GM13977 (cell line): Measurements from ENCODE around the gene RHEX.

Experiments
- DNase-seq: peaks from one replicate; pipeline ENCODE4 v3.0.0; 2012; ENCODE audit warnings: low spot score
- CTCF ChIP-seq: IDR thresholded peaks from 2 replicates; pipeline ENCODE4 v1.5.1; 2012; ENCODE audit warnings: mild to moderate bottlenecking, control low read depth; ENCODE audit not compliant: insufficient read depth; ENCODE audit errors: extremely low read depth, missing control alignments
- in situ Hi-C: fragments of 300-500 bp; cut with MboI; formaldehyde crosslinking; loops from one replicate; pipeline ENCODE4 v1.12.0; 2022; ENCODE audit warnings: low sequenced_read_pairs, low pct_unique_long_range_greater_than_20kb, mixed read lengths, inconsistent platforms; ENCODE audit not compliant: unreplicated experiment

The RHEX gene

GRCh38 chr1:206110161-206110560, 57.2 kb downstream of the RHEX start:
- DNase-seq, result no peak
- TF ChIP-seq CTCF, result no peak
- in situ Hi-C loops, result loop anchor here (25.0 kb wide), 1 partner anchor 323 kb away; the partner anchor contains the start of gene RAB29

GRCh38 chr1:206110820-206111219, 57.8 kb downstream of the RHEX start:
- TF ChIP-seq CTCF, result no peak
- DNase-seq, result no peak
- in situ Hi-C loops, result loop anchor here (25.0 kb wide), 1 partner anchor 324 kb away; the partner anchor contains the start of gene RAB29

- DNase-seq, result no peak
- in situ Hi-C loops, result loop anchor here (25.0 kb wide), 1 partner anchor 324 kb away; the partner anchor contains the start of gene RAB29
- TF ChIP-seq CTCF, result no peak
Measured at GRCh38 chr1:206111271-206111927, 58.4 kb downstream of the RHEX start.

GRCh38 chr1:206112600-206113301, 59.8 kb downstream of the RHEX start:
- in situ Hi-C loops, result loop anchor here (25.0 kb wide), 1 partner anchor 325 kb away; the partner anchor contains the start of gene RAB29
- no peak for DNase-seq
- TF ChIP-seq CTCF, result no peak

- TF ChIP-seq CTCF, result no peak
- no peak for DNase-seq
- in situ Hi-C loops, result loop anchor here (25.0 kb wide), 1 partner anchor 328 kb away; the partner anchor contains the start of gene RAB29
Measured at GRCh38 chr1:206114692-206115640, 62.0 kb downstream of the RHEX start.

- DNase-seq, result no peak
- in situ Hi-C loops, result loop anchor here (25.0 kb wide), 1 partner anchor 328 kb away; the partner anchor contains the start of gene RAB29
- no peak for TF ChIP-seq CTCF
Measured at GRCh38 chr1:206115791-206116190, 62.8 kb downstream of the RHEX start.
